ENCODE data around the gene MAP2K3.

The MAP2K3 gene

DNA sequence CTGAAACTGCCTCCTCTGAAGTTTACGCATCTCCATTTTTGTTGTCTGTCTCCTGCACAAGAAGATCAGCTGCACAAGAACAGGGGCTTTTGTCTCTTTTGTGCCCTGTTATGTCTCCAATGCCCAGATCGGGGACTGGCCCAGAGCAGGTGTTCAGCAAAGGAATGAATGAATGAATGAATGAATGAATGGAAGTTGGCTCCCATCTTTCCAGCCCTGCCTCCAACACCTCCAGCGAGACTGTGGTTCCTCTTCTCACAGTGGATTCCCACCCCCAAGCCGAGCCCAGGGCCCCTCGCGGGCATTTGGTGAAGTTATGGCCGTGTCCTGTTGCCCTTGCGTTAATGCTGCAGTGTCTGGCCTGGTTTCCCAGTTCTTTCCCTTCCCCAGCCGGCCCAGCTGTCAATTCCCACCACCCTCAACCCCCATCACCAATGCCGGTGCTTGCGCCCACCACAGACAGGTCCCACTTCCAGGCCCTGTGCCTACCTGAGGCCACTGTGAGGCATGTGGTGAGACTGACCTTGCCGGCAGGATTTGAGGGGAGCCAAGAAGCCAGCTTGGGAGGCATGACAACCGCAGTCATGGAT, 70.4 kb downstream of the MAP2K3 start:
- DNase-seq: no peak

DNA sequence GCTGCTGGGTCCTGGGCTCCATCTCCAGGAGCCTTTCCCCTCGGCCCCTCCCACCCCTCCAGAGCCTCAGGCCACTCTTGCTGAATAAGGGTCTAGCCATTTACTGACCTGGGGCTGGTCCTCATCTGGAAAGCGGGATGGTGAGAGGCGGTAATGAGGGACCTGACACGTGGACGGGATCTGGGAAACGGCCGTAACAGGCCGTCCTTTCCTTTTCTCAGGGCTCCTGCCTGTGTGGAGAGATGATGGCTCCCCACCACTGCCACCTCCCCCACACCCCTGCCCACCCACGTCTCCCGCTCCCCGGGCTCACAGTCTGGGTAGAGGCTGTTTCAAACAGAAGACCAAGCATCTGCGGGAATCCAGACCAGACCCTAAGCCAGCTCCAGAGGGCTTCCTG, 71.1 kb downstream of the MAP2K3 start:
- DNase-seq: no peak

DNA sequence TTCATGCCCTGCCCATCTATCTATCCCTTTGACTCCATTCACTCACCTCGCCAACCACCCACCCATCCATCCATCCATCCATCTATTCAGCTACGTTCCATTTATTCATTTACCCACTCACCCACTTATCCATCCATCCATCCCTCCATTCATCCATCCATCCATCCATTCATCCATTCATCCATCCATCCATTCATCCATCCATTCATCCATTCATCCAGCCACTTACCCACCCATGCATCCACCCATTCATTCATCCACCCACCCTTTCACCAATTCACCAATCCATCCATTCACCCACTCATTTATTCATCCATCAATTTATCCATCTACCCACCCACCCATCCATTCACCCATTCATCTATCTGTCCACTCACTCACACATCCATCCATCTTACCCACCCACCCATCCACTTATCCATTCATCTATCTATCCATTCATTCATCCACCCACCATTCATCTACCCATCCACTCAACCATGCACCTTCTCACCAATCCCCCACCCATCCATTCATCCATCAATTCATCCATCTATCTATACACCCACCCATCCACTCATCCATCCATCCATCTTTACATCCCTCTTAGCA, 72.1 kb downstream of the MAP2K3 start:
- no peak for DNase-seq

DNA sequence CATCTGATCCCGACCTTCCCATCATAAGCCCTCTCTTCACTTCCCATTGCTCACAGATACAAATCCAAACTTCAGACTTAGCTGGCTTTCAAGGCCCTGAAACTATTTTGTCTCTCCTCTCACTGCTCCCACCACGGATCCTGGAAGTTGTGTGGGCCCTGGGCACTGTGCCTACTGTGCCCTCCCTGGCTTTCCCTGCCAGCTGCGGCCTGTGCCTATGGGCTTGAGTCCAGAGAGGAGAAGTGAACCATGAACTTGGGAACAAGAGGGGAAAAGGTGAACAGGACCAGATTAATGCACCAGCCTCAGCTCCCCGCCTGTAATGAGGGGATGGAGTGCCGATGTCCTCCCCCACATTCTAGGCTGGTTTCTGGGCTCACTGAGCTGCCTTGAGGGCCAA, 72.8 kb downstream of the MAP2K3 start:
- DNase-seq: no peak

DNA sequence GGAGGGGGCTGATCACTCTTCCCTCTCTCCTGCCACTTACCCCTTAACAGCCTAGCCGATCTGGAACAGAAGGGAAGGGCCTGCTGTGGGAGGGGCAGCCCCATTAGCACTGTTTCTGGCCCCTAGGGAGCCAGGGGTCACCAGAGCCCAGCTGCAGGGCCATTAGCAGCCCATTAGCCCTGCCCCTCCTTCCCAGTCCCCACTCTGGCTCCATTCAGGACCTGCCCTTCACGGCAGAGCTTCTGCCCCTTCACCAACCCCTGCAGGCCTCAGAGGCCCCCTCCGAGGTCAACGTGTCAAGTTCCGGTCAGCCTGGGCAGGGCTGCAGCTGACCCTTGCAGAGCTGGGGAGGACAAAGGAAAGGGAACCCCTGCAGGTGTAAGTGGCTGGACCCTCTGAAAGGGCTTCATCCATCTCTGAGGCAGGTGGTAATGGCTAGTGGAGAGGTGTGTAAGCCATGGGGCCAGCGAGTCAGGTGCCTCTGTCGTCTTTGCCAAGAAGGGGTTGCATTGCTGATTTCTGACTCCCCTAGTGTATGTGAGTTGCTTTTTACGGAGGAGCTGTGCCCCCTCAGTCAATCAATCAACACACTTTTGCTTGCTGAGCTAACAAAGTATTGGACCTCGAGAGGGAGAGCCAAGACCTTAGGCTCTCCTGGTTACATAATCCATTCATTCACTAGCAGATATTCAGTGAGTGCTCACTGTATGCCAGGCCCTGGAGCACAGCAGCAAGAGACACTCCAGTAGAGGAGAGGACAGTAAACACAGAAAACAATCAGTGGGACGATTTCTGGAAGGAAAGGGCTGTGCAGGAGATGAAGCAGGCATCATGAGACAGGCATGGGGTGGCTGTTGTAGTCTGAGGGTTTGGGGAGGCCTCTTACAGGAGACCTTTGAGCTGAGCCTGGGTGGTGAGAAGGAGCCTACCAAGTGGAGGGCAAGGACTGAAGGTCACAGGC, 73.5 kb downstream of the MAP2K3 start:
- DNase-seq: no peak

DNA sequence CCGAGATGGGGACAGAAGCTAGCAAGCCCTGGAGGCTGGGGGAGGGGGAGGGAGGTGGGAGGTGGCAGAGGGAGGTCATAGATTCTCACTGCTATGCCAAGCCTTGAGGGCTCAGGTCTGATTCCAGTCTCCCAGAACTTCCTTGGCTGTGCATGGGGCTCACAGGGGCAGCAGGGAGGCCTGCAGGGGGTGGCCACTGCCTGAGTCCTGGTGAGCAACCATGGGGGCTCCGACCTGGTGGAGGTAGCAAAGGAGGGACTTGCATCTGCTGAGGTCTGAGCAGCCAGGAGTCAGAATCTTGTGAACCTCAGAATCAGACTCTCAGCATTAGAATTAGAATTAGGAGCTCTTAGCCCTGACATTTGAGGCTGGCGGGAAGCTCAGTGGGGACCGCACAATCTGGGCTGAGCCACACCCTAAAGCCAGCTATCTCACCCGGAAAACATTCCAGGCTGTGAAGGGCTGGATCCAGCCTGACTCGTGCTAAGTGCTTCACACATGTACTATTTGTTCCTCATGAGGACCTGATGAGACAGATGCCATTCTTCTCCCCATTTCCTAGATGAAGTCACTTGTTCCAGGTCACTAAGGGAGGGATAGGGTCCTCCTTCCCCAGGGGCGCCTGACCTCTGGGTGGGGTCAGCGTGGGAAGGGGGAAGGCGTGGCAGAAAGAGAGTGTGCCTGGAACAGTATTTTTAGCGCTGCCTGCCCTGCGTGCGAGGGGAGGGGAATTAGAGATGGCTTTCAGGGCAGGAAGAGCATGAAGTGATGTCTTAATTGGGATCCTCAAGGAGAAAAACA, 74.4 kb downstream of the MAP2K3 start:
- DNase-seq: no peak

DNA sequence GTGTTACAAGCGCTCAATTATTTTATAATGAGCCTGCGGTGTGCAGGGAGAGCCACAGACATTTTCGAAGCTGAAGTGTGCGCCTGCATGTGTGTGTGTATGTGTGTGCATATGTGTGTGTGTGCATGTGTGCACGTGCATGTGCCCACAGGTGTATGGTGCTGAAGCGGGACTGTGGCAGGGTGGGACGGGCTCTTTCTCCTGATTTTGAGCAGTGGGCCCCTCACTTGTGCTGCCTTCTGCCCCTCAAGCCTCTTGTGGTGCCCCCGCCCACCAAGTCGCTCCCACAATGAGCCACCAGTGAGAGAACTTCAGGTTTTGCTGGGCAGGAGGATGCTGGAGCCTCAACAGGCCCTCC, 75.0 kb downstream of the MAP2K3 start:
- no peak for DNase-seq

DNA sequence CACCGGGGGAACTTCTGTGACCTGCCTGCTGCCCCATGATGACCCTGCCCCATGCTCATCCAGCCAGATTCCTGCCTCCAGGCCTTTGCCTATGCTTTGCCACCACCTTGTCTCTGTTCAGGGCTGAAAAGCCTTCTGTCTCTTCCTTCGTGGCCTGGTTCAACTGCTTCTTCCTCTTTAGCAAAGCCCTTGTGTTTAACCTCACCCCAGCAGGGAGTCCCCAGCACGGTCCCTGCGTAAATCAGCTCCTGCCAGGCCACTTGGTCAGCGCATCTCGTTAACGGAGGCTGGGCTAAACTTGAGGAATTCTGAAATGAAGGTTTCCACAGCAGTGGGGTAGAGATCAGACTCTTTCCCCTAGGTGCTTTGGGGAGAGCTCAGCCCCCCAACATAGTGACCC, 75.5 kb downstream of the MAP2K3 start:
- no peak for DNase-seq

DNA sequence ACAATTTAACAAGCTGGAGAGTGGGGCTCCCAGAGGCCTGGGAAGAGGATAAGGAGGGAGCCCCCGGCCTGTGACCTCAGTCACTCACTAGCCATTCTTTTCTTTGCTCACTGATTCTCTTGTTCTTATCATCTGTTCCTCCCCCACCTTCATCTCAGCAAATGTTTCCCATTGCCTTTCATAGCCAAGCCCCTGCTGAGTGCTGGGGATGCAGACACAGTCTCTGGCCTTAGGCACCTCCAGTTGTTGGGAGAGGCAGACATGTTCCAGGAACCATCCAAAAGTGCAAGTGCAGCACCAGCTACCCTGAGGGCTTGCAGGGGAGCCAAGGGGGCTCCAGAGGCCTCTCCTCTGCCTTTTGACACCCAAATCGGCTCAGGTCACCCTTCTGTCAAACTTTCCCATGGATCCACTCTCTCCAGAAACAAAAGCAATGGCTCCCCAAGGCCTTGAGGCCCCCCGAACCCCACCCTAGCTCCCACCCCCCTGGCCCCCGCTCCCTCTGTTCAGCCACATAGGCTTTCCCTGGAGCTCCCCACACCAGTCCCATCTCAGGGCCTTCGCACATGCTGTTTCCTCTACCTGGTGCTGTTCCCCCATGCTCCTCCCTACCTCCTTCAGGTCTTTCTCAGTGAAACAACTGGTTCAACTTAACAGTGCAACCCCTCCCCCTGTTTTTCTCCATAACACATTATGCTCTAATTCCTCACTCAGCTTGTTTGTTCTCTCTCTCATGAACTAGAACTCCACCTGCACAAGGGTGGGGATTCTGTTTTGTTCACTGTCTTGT, 76.7 kb downstream of the MAP2K3 start:
- no peak for DNase-seq

DNA sequence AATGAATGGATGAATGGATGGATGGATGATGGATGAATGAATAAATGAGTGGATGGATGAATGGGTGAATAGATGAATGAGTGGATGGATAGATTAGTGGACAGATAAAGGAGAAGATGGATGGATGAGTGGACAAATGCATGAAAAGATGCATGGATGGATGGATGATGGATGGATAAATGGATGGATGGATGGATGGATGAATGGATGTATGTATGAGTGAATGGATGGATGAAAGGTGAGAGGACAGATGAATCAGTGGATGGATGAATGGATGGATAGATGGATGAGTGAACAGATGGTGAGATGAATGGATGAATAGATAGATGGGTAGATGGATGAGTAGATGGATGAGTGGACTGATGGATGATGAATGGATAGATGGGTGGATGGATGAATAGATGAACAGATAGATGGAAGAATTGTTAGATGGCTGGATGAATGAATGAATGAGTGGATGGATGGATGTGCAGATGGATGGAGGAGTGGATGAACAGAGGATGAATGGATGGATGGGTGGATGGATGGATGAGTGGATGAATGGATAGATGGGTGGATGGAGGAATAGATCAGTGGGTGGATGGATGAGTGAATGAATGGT, 77.9 kb downstream of the MAP2K3 start:
- no peak for DNase-seq

DNA sequence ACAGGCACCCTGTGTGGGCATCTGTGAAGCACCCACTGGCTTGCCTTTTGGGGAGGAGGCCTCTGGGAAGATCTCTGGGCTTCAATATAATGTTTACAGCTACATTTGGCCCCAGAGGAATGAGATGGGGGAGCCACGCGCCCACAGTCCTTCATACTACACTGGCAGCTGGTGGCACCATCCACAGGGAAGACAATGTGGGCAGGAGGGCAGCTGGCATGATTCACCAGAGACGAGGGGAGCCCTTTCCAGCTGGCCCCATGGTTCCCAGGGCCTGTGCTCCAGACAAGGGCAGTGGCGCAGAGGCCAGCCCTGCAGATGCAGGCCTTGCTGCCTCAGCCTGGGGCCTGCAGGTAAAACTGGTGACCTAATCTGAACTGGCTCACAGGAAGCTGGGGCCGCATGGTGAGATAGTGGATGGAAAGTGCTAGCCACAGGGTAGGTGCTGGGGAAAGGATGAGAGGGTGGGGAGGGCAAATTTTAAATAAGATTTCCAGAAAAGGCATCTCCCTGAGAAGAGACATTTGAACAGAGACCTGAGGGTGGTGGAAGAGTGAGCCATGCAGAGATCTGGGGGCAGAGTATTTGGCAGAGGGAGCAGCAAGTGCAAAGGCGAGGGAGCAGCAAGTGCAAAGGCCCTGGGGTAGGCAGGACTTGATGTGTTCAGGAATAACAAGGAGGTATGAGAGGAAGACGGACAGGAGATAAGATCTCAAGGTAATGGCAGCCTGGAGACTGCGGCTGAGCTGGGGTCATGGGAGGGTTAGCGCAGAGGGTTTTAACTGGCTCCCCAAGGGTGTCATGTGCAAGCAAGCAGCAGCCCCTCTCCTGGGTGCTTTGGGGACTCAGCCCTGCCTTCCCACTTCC, 79.5 kb downstream of the MAP2K3 start:
- DNase-seq: no peak
